HG03060 (cell line): Measurements from ENCODE around the gene TRIM2.
A peak's percentile ranks its signal among the peaks of the same experiment; 100 is the strongest.

ENCODE experiments used
- ATAC-seq: cut with Tn5 transposase; IDR thresholded peaks from one replicate; pipeline ENCODE4 v1.9.1; 2021; ENCODE audit warnings: low read depth, moderate number of reproducible peaks; ENCODE audit not compliant: unreplicated experiment

The TRIM2 gene

DNA sequence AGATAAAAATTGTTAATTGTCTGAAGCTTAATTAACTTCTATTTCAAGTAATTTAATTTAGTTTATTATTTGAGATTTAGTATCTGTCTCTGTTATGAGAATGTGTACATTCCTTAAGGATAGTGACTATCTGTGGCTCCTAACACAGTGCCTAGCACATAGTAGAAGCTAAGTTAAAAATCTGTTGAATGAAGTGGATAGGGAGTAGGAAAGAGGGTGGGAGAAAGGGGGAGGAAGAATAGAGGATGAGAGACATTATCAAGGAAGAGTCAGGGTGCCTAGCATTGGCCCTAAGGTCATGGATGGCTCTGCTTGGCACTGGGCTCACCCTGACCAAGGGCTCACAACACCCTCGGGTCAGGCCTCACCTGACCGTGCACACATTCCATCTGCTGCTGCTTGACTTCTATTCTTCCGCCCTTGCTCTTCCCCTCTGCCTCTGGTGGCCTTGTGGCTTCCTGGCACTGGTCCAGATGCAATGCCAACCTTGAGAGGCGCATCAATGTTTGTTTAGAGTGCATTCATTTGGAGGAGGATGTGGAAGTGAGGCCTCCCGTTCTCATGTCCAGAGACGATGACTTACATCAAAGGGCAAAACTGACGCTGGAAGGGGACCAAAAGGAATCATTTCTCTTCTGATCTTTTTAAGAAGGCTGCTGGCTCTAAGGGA, 42.3 kb downstream of the TRIM2 start:
- no peak for ATAC-seq

DNA sequence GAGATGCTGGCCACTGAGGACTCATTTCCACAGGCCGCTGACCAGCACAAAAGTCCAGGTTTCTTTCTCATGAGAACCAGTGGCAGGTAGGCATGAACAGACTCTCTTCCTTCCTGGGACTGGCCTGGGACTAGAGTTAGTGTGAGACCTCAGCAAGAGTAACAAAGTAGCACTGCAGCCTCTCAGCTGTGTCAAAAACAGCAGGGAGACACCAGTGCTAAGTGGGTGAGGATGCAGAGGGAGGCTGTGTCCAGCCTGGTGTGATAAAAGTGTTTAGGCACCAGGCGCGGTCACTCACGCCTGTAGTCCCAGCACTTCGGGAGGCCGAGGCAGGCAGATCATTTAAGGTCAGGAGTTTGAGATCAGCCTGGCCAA, 42.9 kb downstream of the TRIM2 start:
- ATAC-seq = no peak

DNA sequence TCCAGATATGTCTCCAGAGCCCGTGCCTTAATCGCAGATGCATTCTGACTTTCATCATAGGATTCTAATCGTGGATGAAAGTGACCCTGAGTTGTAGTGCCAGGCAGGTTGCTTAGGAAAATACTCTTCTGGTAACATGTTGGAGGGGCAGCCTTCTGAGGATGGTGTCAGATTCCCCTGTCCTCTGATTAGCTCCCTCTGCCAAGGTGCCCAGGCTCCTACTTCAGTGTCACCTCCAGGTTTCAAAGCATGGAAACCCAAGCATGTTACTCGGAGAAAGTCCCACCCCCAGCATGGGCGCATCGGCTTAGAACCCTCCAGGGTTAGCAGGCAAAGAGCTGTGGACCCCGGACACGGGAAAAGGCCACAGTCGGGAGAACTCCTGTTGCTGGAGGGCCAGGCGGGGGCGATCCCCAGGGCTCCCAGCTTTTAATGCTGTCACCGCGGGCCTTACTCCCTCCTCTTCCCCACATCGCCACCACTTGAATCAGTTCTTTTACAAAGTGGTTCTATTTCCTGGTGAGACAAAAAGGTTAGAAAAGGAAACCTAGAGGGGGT, 44.5 kb downstream of the TRIM2 start:
- no peak for ATAC-seq

DNA sequence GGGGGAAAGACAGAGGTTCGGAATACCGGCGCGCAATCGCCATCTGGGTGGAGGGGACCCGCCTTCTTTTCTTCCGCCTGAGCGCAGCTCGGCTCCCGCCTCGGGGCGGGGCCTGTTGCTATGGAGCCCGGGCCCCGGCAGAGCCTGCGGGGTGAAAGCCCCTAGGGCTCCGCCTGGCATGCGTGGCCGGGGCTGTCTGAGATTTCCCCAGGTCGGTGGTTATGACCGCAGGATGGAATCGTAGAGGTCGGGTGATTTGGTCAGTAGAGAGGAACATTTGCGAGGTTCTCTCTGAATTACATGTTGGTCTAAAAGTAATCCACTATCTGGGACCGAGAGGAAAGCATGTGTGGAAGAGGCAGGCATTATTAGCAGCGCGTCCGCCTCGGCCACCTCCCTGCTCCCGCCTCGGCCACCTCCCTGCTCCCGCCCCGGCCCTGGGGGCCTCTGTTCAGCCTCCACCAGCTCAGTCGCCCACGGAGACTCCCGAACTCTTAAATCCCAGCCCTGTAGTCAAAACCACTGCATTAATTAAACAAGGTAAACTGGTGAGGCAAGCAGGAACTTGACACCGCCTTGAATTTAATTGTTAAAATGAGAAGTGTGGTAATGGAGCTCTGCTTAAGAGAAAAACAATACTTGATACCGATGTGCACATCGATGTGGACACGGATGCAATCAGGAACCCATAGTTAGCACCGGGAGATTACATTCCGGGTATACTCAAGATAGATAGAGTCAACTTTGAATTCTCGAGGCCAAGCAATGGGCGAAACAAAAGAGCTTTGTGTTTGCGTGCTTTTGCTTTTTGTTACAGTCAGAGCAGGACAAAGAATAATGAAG, 45.2 kb downstream of the TRIM2 start:
- ATAC-seq = peak; percentile 75

DNA sequence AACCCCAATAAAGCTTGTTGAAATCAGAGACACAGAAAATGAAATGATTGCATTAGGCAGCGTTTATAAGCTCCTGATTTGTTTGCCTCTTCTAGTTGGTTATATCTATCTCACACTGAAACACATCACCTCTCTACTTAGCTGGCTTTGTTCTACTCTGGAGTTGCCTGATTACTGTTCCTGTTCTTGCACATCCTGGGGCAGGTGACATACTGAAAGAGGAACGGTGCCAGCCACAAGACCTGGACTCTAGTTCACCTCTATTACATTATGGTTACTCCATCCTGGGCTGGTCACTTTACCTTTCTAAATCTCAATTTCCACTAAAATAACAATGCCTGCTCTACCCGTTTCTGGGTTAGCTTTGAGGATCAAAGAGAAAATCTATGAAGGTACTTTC, 47.9 kb downstream of the TRIM2 start:
- ATAC-seq = no peak

DNA sequence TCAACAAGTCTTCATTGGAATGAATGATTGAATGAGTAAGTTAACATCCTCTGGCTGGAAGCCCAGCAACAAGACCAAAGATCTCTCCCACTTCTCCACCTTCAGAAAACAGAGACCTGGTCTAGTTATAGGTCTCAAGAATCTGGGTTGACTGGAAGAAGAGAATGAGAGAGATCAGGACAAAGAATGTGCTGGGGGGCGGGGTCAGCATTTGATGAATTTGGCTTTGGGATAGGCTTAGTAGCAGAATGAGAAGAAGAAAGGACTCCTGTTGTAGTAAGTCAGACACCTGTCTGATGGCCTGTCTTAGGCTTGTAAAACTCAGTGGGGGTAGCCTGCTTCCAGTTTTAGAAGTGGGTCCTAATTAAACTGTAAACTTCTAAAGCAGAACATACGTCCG, 51.0 kb downstream of the TRIM2 start:
- ATAC-seq = no peak

DNA sequence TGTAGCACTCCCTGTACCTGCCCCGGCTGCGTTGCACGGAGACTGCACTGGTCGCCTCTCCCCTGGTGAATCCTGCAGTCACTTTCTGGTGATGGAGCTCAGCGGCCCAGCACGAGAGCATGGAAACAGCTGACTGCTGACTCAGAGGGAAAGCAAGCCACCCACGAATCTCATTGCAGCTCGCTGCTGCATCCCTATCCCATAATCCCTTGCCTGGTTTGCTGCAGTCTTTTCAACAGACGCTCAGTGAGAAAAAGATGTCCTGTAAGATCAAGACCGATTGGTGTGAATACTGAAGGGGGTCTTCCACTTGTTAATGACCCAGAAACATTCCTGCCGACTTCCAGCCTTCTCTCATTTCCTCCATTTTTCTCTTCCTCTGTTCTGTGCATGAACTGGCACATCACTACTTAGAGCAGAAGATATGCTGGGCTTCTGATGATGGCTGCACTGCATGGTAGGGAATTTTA, 52.9 kb downstream of the TRIM2 start:
- ATAC-seq = no peak

DNA sequence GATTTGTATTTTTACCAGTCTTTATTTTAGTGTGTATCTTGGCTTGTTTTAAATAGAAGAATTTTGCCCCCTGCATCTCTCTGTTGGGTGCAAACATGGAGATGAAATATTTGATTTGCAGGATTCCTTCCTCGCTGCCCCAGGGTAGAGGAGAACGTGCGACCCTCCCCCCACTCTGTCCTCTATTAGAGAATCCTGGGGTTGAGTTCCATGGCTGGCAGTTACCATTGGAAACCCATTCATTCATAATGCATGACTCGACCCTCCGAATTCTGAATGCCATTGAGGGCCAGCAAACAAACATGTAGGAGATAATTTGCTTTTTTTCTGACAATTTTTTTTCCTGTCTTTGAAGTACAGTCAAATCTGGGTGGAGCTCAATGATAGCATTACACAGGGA, 53.7 kb downstream of the TRIM2 start:
- no peak for ATAC-seq

DNA sequence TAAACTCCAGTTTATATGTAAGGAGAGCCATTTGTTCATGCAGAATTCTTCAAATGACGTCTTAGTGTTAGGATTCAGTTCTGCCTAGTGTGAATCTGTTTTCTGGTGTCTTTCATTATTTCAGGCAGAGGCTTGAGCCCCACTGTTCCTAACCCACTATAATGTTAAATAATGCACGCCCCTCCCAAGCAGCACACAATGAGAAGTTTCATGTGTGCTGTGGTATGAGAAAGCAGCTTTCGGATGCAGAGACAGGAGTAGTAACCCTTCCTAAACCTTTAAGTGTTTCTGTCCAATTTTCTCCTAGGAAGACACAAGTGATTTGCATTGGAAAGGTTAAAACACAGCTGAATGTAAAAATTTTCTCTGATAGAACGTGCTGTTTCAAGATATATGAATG, 54.5 kb downstream of the TRIM2 start:
- no peak for ATAC-seq

DNA sequence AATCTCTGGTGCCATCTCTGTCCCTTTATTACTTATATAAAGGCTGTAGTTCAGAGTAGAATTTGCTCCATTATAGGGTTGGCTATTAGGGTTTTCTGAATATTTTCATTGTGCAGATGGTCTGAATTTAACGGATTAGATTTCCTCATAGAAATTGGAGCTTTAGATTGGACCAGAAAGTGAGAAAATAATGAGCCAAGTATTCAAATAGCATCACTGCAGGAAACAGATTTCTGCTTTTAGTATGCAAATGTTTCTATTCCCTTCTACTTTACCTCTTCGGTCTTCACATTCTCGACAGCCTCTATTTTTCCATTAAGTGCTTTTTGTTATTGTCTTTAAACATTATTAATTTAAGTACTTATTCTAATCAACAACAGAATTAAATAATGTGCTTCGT, 55.4 kb downstream of the TRIM2 start:
- ATAC-seq = no peak

DNA sequence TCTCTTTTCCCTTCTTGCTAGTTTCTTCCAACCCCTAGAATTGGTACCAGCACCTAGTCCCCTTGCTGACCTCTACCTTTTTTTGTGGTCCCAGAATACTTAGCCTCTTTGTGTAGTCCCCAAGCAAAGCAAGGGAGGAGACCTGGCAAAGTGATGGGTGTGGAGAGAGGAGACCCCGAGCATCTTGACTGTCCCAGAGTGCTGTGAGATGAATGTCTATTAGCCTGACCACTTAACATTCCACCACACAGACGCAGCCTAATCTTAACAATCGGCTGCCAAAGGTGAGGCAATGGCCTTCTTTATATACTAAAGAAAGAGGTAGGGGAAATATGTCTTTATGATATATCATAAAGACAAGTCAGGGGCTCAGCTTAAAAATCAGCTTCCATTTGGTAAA, 55.9 kb downstream of the TRIM2 start:
- ATAC-seq = no peak

DNA sequence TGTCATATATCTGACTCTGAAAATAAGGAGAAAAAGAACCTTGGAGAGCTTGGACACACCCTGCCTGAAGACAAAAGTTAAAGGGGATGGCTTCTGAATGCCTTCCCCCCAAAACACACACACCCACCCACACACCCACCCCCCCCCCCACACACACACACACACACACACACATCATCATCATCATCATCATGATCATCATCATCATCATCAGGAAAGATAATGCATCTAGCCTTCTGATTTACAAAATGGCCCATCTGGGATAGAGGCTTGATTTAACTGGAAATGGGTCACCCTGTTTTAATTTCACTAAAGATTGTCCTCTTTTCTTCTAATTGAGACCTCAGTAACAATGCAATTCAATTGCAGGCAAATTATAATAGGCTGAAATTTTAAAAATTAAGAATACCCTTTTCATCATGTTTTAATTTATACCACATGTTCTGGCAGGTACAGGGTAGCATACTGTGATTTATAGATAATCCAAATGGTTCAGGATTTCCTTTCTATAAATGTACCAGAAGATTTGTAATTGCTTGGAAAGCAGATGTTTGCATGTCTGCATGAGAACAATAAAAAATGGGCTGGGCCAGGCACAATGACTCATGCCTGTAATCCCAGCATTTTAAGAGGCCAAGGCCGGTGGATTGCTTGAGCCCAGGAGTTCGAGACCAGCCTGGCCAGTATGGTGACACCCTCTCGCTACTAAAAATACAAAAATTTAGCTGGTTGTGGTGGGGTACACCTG, 56.5 kb downstream of the TRIM2 start:
- no peak for ATAC-seq

DNA sequence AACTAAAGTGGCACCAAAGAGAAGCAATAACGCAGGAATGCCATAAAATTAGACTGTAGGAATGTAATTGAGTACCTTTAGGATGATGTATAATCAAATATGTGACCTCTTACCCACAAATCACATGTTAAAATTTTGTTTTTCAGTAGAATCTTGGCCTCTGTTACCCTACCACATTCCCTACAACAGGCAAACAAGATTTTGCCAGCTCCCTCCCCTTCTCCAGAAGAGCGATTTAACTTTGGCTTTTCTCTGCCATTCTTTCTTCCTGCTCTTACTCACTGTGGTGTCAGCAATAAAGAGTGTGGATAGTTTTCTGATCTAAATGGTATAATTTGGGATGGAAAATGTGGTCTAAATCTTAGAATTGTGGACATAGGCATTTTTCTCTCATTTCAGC, 57.2 kb downstream of the TRIM2 start:
- ATAC-seq = no peak

DNA sequence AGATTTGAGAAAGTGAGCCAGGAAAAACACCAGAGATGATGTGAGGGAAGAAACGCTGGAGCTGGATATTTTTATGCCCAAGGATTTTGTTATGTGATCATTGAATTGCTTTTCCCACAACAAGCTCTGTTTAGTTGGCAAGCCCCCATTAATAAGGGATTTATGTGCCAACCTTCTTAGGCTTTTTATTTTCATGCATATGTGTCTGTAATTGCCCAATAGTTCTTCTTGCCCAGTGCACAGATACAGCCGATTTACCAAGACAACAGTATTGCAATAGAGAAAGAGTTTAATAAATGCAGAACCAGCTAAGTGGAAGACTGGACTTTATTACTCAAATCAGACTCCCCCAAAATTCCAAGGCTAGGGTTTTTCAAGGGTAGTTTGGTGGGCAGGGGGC, 57.7 kb downstream of the TRIM2 start:
- no peak for ATAC-seq

DNA sequence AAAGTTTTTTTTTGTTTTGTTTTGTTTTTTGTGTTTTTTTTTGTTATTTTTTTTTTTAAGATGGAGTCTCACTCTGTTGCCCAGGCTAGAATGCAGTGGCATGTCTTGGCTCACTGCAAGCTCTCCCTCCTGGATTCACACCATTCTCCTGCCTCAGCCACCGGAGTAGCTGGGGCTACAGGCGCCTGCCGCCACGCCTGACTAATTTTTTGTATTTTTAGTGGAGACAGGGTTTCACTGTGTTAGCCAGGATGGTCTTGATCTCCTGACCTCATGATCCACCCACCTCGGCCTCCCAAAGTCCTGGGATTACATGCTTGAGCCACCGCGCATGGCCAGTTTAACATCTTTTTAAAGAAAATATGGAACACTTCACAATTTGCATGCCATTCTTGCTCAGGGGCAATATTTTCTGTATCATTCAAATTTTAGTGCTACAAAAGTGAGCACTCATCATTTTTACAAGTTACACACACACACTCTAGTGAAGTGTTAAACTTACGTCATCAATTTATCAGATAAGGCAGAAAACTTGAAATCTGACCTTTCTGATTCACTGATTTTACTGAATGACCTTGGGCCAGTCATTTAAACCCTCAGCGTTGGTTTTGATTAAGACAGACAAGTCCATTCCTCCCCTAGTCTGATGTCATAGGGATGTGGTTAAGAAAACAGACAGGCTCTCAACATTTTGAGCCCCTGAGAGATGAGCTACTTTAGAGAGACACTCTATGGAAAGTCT, 61.2 kb downstream of the TRIM2 start:
- ATAC-seq = no peak

DNA sequence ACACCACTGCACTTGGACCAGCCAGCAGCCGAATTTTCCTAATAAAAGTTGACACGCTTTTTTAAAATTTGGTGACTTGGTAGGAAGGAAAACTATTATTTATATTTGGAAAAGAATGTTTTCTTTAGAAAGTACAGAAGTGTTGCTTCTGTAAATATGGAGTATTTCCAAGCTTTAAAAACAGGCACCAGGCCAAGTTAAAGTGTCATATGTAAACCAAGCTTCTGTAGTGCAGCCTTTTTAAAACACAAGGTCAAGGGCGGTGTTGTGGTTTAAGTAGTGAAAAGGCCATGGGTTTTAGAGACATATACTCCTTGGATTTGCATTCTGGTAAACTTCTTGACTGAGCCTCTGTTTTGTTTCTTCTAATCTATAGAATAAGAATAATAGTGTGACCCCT, 62.7 kb downstream of the TRIM2 start:
- no peak for ATAC-seq

DNA sequence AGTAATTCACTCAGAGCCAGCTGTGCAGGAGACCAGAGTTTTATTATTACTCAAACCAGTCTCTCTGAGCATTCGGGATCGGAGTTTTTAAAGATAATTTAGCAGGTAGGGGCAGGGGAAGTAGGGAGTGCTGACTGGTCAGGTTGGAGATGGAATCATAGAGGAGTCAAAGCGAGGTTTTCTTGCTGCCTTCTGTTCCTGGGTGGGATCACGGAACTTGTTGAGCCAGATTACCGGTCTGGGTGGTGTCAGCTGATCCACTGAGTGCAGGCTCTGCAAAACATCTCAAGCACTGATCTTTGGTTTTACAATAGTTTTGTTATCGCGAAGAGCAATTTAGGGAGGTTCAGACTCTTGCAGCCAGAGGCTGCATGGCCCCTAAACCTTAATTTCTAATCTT, 63.6 kb downstream of the TRIM2 start:
- ATAC-seq = no peak

DNA sequence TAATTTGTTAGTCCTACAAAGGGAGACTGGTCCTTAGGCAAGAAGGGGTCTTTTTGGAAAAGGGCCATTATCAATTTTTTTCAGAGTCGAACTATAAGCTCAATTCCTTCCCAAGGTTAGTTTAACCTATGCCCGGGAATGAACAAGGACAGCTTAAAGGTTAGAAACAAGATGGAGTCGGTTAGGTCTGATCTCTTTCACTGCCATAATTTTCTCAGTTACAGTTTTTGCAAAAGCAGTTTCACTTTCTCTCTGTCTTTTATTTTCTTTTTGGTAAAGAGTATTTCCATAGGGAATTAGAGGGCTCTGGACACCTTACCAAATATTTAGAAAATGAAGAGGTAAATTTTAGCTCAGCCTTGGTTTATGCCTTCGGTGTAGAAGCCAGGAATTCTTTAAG, 64.1 kb downstream of the TRIM2 start:
- no peak for ATAC-seq

DNA sequence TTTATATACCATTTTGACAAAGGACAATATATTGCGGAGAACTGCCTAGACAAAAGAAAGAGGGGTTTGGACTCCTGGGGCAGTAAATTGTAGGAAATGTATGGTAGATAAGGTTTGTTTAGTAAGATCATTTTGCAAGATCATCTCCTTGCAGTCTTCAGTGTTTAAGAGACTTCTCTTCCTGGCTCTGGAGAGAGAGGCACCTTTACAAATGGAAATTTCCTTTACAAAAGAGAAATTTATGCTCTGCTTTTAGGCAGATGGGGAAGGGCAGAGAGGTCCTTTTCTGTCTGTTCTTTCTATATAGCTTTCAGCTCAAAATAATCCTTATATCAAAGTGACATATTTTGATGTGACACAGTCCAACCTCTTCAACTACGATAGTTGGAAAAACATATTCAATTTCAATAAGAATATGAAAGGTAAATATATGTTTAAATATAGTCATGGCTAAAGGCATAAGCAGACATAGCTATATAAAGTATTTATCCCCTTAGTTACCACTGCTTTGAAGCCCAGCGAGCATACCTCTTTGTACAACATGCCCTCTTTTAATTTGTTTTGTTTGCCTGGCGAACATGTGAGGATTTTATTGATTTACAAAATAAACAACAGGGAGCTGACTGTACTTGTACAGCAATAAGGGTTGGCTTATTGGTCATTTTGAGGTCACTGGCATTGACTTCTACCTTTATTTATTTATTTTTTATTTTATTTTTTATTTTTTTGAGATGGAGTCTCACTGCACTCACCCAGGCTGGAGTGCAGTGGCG, 65.2 kb downstream of the TRIM2 start:
- ATAC-seq = no peak

DNA sequence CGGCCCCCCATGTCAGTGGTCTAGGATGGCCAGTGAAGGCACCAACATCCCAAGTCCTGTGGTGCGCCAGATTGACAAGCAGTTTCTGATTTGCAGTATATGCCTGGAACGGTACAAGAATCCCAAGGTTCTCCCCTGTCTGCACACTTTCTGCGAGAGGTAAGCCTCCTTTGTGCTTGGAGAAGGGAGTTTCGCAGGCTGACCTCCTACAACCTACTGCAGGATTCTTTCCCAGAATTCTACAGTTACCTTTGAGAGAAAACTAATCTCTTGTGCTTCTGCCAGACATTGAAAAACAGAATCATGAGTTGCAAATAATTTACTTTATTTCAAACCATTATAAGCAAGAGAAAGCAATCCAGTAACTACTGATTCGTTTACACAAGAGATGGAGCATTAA, 66.1 kb downstream of the TRIM2 start:
- ATAC-seq = no peak
